Measurements from ENCODE around the gene ZBTB46.

DNA sequence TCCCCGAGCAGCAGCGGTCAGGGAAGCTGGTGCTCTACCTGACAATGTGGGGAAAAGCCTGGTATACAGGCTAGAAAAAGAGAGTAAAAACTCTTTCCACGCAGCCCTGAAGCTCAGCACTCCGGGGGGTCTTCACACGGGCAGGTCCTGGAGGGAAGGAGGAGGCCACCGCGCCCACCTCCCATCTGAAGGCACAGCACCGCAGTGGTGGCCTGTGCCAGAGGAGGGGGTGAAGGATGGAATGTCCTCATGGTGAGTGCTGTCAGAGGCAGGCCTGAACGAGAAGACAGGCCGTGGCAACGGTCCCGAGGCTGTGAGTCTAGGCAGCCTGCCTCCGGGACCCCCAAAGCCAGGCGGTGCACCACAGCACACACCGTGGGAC, 85.6 kb downstream of the ZBTB46 start:
- TF ChIP-seq, protein P1, sequence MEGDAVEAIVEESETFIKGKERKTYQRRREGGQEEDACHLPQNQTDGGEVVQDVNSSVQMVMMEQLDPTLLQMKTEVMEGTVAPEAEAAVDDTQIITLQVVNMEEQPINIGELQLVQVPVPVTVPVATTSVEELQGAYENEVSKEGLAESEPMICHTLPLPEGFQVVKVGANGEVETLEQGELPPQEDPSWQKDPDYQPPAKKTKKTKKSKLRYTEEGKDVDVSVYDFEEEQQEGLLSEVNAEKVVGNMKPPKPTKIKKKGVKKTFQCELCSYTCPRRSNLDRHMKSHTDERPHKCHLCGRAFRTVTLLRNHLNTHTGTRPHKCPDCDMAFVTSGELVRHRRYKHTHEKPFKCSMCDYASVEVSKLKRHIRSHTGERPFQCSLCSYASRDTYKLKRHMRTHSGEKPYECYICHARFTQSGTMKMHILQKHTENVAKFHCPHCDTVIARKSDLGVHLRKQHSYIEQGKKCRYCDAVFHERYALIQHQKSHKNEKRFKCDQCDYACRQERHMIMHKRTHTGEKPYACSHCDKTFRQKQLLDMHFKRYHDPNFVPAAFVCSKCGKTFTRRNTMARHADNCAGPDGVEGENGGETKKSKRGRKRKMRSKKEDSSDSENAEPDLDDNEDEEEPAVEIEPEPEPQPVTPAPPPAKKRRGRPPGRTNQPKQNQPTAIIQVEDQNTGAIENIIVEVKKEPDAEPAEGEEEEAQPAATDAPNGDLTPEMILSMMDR (IDR thresholded peaks at IDR 0.05; ENCODE audit: borderline replicate concordance, extremely low read depth, low read length, poor library complexity, severe bottlenecking): no peak
- TF ChIP-seq EZH2 (IDR thresholded peaks at IDR 0.05; ENCODE audit: borderline replicate concordance, low read depth, low read length, severe bottlenecking): no peak

All from DND-41 (cell line).